GM12872 (cell line): ENCODE results near the gene OLAH.

Experiments used
- CTCF ChIP-seq: IDR thresholded peaks from 3 replicates; pipeline ENCODE4 v1.5.1; 2011; ENCODE audit warnings: low read depth, mild to moderate bottlenecking, low read length, moderate library complexity; ENCODE audit not compliant: insufficient read depth

Gene OLAH

GRCh38 chr10:15088428-15089261 lies 44.9 kb downstream of the OLAH start, which contains the start of gene ACBD7:
Gene ACBD7 (minus strand): TSS chr10:15088776. CDS start chr10:15088728, 48 bp downstream.
- peak; percentile 38; the same call in 2 of the 3 replicates for TF ChIP-seq CTCF

GRCh38 chr10:15091418-15091817 lies 47.7 kb downstream of the OLAH start:
- no peak for TF ChIP-seq CTCF

GRCh38 chr10:15092855-15093408 lies 49.2 kb downstream of the OLAH start:
- TF ChIP-seq CTCF = no peak

GRCh38 chr10:15096661-15097010 lies 52.9 kb downstream of the OLAH start:
- TF ChIP-seq CTCF = no peak

GRCh38 chr10:15097011-15097812 lies 53.5 kb downstream of the OLAH start, which contains the start of gene RPP38:
Gene RPP38 (plus strand): TSS chr10:15097355. CDS start chr10:15103315, 5,960 bp downstream.
- no peak for TF ChIP-seq CTCF

GRCh38 chr10:15099886-15100285 lies 56.1 kb downstream of the OLAH start:
- no peak for TF ChIP-seq CTCF

- TF ChIP-seq CTCF = no peak
Observed at GRCh38 chr10:15103513-15103912, 59.8 kb downstream of the OLAH start.
